Sigmoid colon (tissue), 4 donors: ENCODE data around the gene GEN1.

Source experiments
- POLR2A ChIP-seq, 2 donors: fragments of 450-650 bp; IDR thresholded peaks; one replicate each; pipeline ENCODE4 v1.6.1; 2016; ENCODE audit warnings: antibody characterized with exemption in 2 of 2, mild to moderate bottlenecking in 2 of 2, moderate library complexity in 2 of 2
- POLR2AphosphoS5 ChIP-seq, 4 donors: sonication (generic); formaldehyde crosslinking; IDR thresholded peaks; one replicate each; pipeline ENCODE4 v1.6.1; 2017; ENCODE audit warnings: antibody characterized with exemption in 4 of 4
- TF ChIP-seq, protein P1 (sequence below), 4 experiments: fragments of 450-650 bp in 3 of 4; fragments of 200-600 bp in 1 of 4; IDR thresholded peaks; one replicate each; pipeline ENCODE4 v1.5.1; 2016 to 2019; ENCODE audit warnings: antibody characterized with exemption in 4 of 4, mild to moderate bottlenecking in 3 of 4, moderate library complexity in 2 of 4

DNA sequence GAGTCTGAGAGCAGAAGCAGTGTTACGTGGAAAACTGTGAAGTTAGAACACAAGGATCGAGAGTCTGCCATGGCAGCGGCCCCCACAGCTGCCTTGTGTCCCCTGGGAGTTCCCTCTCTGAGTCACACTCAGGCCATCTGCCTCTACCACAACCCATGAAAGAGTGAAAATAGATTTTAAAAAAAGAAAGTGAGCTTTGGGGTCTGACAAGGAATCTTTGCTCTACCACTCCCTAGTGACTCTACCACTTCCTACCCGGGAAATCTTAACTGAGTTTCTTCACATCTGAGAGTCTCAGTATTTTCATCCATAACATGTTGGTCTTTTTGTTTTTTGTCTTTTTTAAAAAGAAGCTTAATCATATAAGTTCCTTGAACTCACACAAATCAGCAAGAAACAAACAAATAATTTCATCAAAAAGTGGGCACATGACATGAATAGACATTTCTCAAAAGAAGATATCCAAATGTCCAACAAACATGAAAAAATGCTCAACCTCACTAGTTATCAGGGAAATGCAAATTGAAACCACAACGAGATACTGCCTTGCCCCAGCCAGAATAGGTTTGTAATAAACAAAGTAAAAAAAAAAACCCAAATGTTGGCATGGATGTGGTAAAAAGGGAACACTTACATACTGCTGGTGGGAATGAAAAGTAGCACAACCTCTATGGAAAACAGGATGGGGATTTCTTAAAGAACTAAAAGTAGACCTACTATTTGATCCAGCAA, 60.0 kb downstream of the GEN1 start:
- TF ChIP-seq, protein P1, sequence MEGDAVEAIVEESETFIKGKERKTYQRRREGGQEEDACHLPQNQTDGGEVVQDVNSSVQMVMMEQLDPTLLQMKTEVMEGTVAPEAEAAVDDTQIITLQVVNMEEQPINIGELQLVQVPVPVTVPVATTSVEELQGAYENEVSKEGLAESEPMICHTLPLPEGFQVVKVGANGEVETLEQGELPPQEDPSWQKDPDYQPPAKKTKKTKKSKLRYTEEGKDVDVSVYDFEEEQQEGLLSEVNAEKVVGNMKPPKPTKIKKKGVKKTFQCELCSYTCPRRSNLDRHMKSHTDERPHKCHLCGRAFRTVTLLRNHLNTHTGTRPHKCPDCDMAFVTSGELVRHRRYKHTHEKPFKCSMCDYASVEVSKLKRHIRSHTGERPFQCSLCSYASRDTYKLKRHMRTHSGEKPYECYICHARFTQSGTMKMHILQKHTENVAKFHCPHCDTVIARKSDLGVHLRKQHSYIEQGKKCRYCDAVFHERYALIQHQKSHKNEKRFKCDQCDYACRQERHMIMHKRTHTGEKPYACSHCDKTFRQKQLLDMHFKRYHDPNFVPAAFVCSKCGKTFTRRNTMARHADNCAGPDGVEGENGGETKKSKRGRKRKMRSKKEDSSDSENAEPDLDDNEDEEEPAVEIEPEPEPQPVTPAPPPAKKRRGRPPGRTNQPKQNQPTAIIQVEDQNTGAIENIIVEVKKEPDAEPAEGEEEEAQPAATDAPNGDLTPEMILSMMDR (IDR thresholded peaks at IDR 0.05): no peak
- TF ChIP-seq POLR2A (IDR thresholded peaks at IDR 0.05) (no peak), POLR2AphosphoS5 (IDR thresholded peaks at IDR 0.05) (no peak)
